ENCODE results near the gene RAB37.

GRCh38 chr17:74704544-74704943 is 32.5 kb upstream of the RAB37 start:
- no peak for TF ChIP-seq POLR2A (IDR thresholded peaks at IDR 0.05)
- TF ChIP-seq CTCF (IDR thresholded peaks at IDR 0.05), result no peak

Measured in testis (tissue), 2 donors.